Tibial nerve (tissue), 4 donors: ENCODE measurements around the gene CHST2.

Source experiments
- EP300 ChIP-seq, 2 donors: sonication (generic); formaldehyde crosslinking; IDR thresholded peaks; one replicate each; pipeline ENCODE4 v1.6.1; 2017; ENCODE audit warnings: antibody characterized with exemption in 2 of 2, mild to moderate bottlenecking in 1 of 2
- TF ChIP-seq, protein P1 (sequence below), 5 experiments: fragments of 200-600 bp in 3 of 5; fragments of 450-650 bp in 2 of 5; sonication (generic) in 3 of 5; IDR thresholded peaks; one replicate each; pipeline ENCODE4 v1.5.1; 2016 to 2019; ENCODE audit warnings: antibody characterized with exemption in 5 of 5, mild to moderate bottlenecking in 3 of 5, moderate library complexity in 2 of 5

GRCh38 chr3:143170676-143171075 lies 51.1 kb downstream of the CHST2 start:
- TF ChIP-seq, protein P1, sequence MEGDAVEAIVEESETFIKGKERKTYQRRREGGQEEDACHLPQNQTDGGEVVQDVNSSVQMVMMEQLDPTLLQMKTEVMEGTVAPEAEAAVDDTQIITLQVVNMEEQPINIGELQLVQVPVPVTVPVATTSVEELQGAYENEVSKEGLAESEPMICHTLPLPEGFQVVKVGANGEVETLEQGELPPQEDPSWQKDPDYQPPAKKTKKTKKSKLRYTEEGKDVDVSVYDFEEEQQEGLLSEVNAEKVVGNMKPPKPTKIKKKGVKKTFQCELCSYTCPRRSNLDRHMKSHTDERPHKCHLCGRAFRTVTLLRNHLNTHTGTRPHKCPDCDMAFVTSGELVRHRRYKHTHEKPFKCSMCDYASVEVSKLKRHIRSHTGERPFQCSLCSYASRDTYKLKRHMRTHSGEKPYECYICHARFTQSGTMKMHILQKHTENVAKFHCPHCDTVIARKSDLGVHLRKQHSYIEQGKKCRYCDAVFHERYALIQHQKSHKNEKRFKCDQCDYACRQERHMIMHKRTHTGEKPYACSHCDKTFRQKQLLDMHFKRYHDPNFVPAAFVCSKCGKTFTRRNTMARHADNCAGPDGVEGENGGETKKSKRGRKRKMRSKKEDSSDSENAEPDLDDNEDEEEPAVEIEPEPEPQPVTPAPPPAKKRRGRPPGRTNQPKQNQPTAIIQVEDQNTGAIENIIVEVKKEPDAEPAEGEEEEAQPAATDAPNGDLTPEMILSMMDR (IDR thresholded peaks at IDR 0.05) = no peak
- TF ChIP-seq EP300 (IDR thresholded peaks at IDR 0.05) = no peak
